CD4-positive, alpha-beta T cell treated with Interleukin-6 for 4 hours (primary cell): ENCODE measurements around the gene MALAT1.
"Not testable (repeated sequence)": the region's sequence is repeated elsewhere in the genome, so short reads cannot be mapped to it uniquely, and the experiment has no call there.

Source experiments
- DNase-seq: peaks from one replicate; pipeline ENCODE4 v3.0.0-alpha.2; 2020; ENCODE audit warnings: mixed read lengths

The MALAT1 gene

GRCh38 chr11:65499713-65500386 lies 1.0 kb downstream of the MALAT1 start:
- DNase-seq, result no peak

GRCh38 chr11:65500387-65501185 lies 1.7 kb downstream of the MALAT1 start:
- peak; percentile 43 for DNase-seq

GRCh38 chr11:65501186-65501471 lies 2.3 kb downstream of the MALAT1 start:
- DNase-seq, result no peak

- no peak for DNase-seq
These were observed 2.8 kb downstream of the MALAT1 start for GRCh38 chr11:65501472-65502273.

GRCh38 chr11:65502274-65502554 lies 3.4 kb downstream of the MALAT1 start:
- no peak for DNase-seq

- DNase-seq, result no peak
These were observed 3.9 kb downstream of the MALAT1 start for GRCh38 chr11:65502555-65503367.

- no peak for DNase-seq
These were observed 4.6 kb downstream of the MALAT1 start for GRCh38 chr11:65503368-65503948.

- DNase-seq, result no peak
These were observed 5.3 kb downstream of the MALAT1 start for GRCh38 chr11:65503949-65504673.

GRCh38 chr11:65504674-65505465 lies 6.0 kb downstream of the MALAT1 start:
- no peak for DNase-seq

GRCh38 chr11:65505466-65506289 lies 6.8 kb downstream of the MALAT1 start:
- DNase-seq, result no peak

- DNase-seq, result no peak
These were observed 7.5 kb downstream of the MALAT1 start for GRCh38 chr11:65506290-65506771.

GRCh38 chr11:65506772-65507505 lies 8.1 kb downstream of the MALAT1 start:
- peak; percentile 48 for DNase-seq

- not testable (repeated sequence) for DNase-seq
These were observed 13.5 kb downstream of the MALAT1 start for GRCh38 chr11:65512311-65512710.

- DNase-seq, result no peak
These were observed 17.5 kb downstream of the MALAT1 start for GRCh38 chr11:65516135-65516968.

GRCh38 chr11:65518941-65519549 lies 20.2 kb downstream of the MALAT1 start:
- DNase-seq, result not testable (repeated sequence)

- not testable (repeated sequence) for DNase-seq
These were observed 23.1 kb downstream of the MALAT1 start for GRCh38 chr11:65521777-65522521.
